Measurements from ENCODE around the gene ADNP. TPM values are rescaled to one million over a fixed set of nuclear protein-coding genes. Genes with fewer than 3 reads are reported as not detected.

Gene ADNP
- total RNA-seq, 1 experiment from 2014 or later, result 13.8 TPM

DNA sequence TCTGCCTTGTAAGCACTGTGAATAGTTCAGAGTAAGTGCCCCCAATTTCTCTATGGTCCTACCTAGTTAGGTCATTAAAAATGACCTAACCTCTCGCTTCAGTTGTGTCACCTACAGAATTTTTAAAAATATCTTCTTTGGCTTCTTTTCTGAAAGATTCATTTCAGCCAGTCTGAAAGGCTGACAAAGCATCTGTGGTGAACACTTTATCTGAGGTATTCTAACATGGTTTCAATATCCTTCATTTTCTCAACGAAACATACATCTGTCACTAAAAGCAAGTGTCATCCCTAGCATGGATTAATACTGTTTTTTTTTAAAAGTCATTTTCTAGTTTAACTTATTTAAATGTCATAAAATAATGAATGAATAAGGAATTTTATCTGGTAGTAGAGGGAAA, 22.0 kb upstream of the ADNP start:
- Histone ChIP-seq H3K4me3 (no peak overlapping the region), H3K27me3 (no peaks in the 10 kb centered on the region), H3K36me3 (peaks cover 70% of the 10 kb centered on the region), H3K9me3 (no peaks in the 10 kb centered on the region)
- DNase-seq, result no peak

DNA sequence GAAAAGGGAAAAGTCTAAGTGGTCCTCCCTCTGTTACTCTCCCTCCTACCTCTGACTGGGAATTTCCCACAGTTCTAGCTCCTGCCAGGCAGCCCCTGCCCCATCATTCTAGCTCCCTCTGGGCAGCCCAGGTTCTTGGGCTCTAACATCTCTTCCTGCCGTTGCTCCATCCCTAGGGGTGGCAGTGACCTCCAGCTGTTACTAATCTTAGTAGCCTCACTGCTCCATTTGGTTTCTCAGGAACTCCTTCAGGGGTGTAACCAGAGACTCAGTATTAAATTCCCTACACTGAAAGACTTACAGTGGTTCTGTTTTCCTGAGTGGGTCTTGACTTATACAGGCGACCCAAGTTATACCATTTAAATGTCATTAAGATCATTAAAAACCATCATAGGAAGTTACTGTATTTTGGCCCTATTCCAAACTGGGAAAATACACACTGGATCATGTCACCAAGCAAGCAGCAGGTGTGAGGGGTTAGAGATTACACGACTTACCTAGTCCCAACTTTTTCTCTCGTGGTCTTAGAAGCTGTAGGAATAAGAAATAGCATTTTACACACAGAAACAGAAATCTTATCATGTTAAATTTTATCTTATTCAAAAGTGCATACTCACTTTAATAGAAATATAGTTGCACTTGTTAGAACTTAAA, 17.0 kb upstream of the ADNP start:
- Histone ChIP-seq H3K9me3 (no peaks in the 10 kb centered on the region), H3K36me3 (peaks cover 90% of the 10 kb centered on the region), H3K27me3 (no peaks in the 10 kb centered on the region), H3K4me3 (no peak overlapping the region)
- no peak for DNase-seq

DNA sequence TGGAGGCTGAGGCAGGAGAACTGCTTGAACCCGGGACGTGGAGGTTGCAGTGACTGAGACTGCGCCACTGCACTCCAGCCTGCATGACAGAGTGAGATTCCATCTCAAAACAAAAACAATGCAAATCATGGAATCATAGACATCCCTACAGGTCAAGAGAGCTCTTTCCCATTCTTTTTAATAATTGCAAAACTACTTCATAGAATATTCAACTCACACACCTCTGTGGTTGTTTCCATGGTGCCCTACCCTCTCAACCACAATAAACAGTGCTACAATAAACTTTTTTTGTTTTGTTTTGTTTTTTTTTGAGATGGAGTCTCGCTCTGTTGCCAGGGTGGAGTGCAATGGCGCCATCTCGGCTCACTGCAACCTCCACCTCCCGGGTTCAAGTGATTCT, 11.8 kb upstream of the ADNP start:
- Histone ChIP-seq H3K36me3 (peaks cover 85% of the 10 kb centered on the region), H3K4me3 (no peak overlapping the region), H3K9me3 (no peaks in the 10 kb centered on the region), H3K27me3 (no peaks in the 10 kb centered on the region)
- DNase-seq, result no peak

DNA sequence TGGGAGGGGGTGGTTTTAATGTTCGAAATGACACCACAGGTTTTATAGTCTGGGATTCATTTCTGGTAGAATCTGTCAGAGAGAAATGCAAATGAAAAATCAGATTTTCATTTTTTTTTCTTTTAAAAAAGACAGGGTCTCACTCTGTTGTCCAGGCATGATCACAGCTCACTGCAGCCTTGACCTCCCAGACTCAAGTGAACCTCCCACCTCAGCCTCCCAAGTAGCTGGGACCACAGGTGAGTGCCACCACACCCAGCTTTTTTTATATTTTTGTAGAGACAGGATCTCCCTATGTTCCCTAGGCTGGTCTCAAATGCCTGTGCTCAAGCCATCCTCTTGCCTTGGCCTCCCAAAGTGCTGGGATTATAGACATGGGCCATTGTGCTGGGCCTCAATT, 2.4 kb upstream of the ADNP start:
- H3K27me3 ChIP-seq, result no peaks in the 10 kb centered on the region
- peaks cover 69% of the 10 kb centered on the region for H3K36me3 ChIP-seq
- H3K4me3 ChIP-seq, result no peak overlapping the region
- no peak for DNase-seq
- H3K9me3 ChIP-seq, result no peaks in the 10 kb centered on the region

DNA sequence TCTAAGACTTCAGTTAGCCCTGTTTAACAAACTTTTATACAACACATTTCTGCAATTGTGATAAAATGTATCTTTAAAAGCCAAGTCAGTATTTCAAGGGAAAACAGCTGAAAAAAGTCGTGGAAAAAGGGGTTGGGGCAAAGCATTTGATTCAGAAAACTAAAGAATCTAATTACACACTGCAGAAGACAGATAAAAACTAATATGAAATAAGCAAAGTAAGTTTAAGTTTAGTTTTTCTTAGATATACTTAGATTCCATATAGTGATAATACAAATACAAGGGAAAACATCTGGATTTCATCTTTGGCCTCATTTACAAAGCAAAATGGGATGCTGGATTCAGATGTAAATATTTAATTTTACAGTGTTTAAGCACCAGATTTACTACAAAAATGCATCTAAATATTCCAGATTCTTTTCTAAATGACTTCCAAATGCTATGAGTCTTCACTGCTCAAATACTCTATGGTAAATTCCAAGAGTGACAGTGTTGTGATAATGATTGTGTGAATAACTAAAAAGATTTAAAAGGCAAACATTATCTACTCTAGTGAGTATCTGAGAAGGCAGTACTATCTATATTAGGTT, 1.5 kb upstream of the ADNP start:
- H3K27me3 ChIP-seq, result no peaks in the 10 kb centered on the region
- H3K36me3 ChIP-seq, result peaks cover 72% of the 10 kb centered on the region
- H3K9me3 ChIP-seq, result no peaks in the 10 kb centered on the region
- no peak overlapping the region for H3K4me3 ChIP-seq
- no peak for DNase-seq

DNA sequence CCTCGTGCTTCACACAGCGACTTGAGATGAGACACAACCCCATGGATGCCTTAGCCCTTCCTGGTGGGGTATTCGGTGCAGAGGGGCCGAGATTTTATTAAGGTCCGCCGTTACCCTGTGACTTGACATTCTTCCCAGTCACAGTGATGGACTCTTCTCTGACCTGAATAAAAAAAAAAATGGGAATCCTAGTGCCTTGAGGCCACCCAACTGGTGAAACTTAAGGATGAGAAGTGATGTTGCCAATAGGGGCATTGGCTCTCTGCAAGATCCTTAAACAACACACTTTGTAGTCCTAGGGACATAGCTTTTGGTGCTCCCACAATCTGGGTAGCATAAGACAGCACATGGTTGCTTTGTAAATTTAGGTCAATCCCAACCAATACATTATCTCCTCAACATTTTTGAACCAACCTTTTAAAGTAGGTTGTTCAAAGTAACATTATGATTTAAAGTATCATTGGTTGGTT, 814 bp upstream of the ADNP start:
- Histone ChIP-seq H3K27me3 (no peaks in the 10 kb centered on the region), H3K9me3 (no peaks in the 10 kb centered on the region), H3K36me3 (peaks cover 78% of the 10 kb centered on the region), H3K4me3 (peak overlapping the region; percentile 53)
- no peak for DNase-seq

DNA sequence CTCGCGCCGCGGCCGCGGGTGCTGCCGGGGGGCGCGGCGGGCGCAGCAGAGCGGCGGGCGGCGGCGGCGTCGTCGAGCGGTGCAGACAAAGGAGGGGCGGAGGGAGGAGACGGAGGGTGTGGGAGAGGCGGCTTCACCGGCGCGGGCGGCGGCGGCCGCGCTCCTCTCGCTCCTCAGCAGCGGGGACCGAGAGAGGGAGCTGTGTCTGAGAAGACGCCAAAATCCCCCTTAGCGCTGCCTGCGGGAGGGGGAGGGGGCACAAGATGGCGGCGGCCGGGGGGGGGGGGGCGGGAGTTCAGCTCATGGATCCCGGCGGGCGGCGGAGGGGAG, 296 bp downstream of the ADNP start:
- H3K9me3 ChIP-seq, result no peaks in the 10 kb centered on the region
- peaks cover 78% of the 10 kb centered on the region for H3K36me3 ChIP-seq
- no peak for DNase-seq
- peak overlapping the region; percentile 53 for H3K4me3 ChIP-seq
- H3K27me3 ChIP-seq, result no peaks in the 10 kb centered on the region

DNA sequence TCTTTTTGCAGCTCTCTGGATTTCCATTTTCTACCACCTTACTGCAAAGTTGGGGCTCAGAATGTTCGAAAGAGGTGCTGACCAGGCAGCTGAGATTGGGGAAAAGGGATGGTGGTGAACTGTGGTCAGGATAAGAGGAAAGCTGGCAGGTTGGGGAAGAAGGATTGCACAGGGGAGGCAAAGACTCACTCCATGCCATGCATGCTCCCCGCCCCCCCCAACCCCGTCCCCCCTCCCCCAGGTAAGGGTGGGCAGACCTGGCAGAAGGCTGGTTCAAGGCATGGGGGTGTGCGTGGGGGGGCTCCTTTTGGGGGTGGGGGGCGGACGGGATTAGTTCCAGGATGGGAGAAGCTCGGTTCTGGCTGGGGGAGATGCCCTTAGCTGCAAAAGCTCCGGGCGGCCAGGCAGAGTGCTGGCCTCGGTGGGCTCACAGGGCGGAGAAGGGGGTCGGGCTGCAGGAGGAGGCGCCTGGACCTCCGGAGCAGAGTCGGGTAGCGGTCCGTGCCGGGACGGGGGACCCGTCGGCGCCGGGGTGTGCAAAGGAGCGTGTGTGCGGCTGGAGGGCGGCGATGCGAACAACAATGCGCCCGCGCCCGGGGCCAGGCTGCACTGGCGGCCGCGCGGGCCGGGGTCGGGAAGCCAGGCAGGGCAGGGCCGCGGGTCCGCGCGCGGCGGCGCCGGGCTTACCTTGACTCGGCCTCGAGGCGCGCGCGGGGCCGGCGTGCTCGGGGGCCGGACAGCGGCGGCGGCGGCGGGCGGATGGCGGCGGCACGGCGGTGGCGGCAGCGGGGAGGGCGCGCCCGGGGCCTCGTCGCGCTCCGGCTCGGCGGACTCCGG, 880 bp downstream of the ADNP start:
- DNase-seq, result peak; percentile 19
- H3K9me3 ChIP-seq, result no peaks in the 10 kb centered on the region
- peak overlapping the region; percentile 68 for H3K4me3 ChIP-seq
- no peaks in the 10 kb centered on the region for H3K27me3 ChIP-seq
- peaks cover 78% of the 10 kb centered on the region for H3K36me3 ChIP-seq

DNA sequence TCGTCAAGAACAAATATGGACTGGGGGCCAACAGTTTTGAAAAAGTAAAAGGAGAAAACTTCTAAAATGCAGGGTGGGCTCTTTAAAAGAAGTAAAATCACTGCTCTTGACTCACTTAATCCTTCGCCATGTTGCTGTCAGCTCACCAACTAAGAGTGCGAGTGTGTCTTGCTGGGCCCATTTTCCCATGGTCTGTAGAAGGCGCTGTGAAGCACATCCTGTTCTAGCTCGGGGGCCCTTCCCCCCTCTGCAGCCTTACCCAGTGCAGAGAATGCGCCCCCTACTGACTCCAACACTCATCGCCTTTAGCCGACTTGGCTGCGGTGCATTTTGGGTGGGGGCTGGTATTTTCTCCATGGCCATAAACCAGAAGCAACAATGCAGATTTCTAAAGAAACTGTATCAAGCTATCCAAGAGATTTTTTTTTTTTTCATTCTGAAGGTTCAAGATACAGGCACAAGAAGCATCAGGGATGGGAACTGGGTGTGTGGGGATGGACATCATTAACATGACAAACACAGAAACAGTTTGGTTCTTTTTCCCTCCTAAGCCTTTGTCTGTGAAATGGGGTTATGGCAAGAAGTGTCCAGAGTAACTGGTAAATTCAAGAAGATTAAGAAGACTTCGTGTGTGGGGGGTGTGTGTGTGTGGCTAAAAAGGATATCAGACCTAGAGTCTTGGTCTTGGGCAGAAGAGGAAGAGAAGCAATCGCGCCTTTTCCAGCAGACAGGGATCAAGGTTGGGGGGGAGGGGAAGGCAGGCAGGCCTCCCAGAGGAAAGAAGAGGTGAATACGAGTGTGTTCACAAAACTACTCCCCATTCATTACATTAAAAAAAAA, 1.7 kb downstream of the ADNP start:
- no peaks in the 10 kb centered on the region for H3K9me3 ChIP-seq
- peaks cover 78% of the 10 kb centered on the region for H3K36me3 ChIP-seq
- no peaks in the 10 kb centered on the region for H3K27me3 ChIP-seq
- H3K4me3 ChIP-seq, result peak overlapping the region; percentile 68
- peak; percentile 95 for DNase-seq

DNA sequence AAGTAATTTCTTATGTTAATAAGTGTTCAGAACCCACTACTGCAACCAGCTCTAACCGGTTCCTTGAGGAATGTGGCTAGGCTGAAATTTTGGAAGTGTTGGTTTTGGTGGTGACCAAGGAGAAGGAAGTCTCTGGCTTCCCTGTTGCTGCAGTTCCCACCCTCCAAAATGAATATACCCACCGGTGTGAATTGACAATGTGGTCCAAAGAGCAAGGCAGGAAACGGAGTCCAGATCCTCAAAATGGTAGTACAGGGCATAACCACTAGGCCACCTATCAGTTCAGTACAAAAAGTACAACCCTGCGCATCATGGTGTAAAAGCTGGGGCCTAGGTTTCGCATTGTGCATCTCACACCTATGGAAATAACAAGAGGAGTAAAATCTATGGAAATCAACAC, 2.8 kb downstream of the ADNP start:
- Histone ChIP-seq H3K9me3 (no peaks in the 10 kb centered on the region), H3K27me3 (no peaks in the 10 kb centered on the region), H3K36me3 (peaks cover 78% of the 10 kb centered on the region), H3K4me3 (peak overlapping the region; percentile 68)
- no peak for DNase-seq

DNA sequence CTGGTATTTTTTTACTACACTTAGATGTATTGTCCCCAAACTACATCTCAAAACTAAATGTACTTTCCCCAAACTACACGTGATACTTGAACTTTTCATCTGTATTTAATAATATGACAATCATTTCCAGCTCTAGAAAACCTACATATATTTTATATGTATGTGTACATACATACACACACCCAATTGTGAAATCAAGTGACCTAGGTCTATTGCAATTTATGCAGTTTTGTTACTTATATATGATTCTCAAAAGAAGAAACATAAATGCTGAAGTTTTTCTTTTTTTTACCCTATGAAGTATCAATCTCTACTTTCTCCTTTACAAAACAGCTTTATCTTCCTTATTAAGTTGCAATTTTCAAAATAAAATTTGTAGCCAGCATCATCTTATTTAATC, 4.7 kb downstream of the ADNP start:
- no peak for DNase-seq
- H3K36me3 ChIP-seq, result peaks cover 73% of the 10 kb centered on the region
- H3K27me3 ChIP-seq, result no peaks in the 10 kb centered on the region
- no peak overlapping the region for H3K4me3 ChIP-seq
- no peaks in the 10 kb centered on the region for H3K9me3 ChIP-seq

DNA sequence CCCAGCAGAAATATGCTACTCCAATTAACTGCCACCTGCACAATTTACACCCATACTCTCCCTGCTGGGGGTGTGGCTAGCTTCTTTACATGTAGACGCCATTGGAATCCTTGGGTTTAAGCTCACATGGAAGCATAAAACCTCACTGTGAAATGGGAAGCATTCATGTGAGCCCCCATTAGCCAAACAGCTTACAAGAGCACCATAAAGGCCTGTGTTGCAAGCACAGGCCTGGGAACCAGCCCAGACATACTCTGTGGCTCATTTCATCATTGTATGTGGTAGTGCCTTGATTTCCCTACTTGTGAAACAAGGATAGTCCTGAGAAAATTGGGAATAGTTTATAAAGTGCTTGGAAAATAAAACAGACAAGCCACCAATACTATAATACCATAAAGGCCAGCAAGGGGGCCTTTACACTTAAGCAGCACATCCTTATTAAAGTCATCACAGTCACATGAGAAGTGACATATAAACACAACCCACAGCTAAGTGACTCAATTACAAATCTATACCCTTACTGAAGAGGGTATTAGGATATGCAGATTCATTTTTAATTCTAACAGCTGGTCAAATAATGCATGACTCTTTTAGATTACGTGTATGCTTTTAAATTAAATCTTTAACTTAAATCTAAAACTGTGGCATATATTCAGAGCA, 6.8 kb downstream of the ADNP start:
- no peak overlapping the region for H3K4me3 ChIP-seq
- no peaks in the 10 kb centered on the region for H3K9me3 ChIP-seq
- peaks cover 77% of the 10 kb centered on the region for H3K36me3 ChIP-seq
- H3K27me3 ChIP-seq, result no peaks in the 10 kb centered on the region
- no peak for DNase-seq

DNA sequence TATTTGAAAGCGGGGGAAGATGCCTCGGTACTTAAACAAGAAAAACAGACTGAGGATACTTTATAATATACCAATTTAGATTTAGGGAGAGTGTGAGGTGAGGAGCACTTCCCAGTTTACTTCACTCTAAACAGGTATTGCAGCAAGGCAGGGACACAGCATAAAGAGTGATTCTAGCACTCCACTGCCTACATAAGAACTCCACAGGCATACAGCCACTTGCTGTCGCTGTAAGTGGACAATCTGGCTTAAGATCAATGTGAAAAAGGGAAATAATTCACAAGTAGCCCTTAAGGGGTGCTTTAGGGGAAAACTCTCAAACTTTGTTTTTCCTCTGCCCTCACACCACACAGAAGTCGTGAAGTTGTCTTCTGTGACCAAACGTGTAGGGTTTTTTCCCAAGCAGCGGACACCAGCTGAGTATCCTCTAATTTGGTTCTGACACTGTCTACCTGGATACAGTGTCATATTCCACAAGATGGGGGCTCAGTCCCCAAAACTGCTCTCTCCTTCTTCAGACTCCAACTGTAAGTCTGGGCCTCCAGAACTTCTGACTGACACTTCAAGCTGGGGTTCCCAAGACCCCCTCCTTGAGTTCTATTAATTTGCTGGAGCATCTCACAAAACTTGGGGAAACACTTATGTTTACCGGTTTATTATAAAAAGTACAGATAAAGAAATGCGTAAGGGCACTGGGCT, 9.3 kb downstream of the ADNP start:
- H3K36me3 ChIP-seq, result peaks cover 73% of the 10 kb centered on the region

DNA sequence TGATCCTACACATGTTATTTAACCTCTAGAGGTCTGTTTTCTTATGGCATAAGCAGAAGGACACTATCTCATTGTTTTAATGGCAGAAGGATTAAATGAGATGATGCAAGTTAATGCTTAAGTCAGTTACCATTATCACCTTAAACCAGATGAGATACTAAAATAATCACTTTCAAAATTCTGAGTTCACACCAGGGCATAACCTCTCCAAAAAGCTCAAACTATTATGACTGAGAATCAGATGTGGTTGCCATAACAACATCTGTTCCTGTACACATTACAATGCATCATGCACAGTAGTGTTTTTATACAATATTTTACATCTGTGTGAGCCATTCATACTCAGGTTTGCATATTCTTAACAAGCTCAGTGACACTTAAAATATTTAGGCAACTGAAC, 10.2 kb downstream of the ADNP start:
- Histone ChIP-seq H3K36me3 (peaks cover 72% of the 10 kb centered on the region), H3K27me3 (no peaks in the 10 kb centered on the region), H3K4me3 (no peak overlapping the region), H3K9me3 (no peaks in the 10 kb centered on the region)
- DNase-seq, result no peak

More for the DNA sequence above, 9.3 kb downstream of the ADNP start:
- H3K9me3 ChIP-seq, result no peaks in the 10 kb centered on the region
- no peaks in the 10 kb centered on the region for H3K27me3 ChIP-seq
- DNase-seq, result no peak
- H3K4me3 ChIP-seq, result no peak overlapping the region

DNA sequence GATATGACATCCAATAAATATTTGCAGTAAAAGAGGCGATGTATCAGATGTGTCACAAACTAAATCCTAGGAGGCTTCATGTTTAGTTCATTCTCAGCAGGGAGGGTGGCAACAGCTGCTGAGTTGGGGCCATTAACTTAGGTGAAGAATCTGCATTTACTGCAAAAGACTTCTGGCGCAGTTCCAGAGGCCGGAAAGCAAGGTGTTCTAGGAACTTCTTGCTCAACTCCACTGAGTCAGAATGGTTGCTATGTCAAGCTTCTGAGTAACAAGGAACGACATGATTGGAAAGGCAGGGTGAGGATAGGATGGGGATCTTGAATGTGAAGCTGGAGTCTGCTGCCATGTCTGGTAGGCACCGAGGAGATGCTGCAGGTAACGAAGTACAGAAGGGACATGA, 11.7 kb downstream of the ADNP start:
- H3K4me3 ChIP-seq, result no peak overlapping the region
- H3K27me3 ChIP-seq, result no peaks in the 10 kb centered on the region
- no peaks in the 10 kb centered on the region for H3K9me3 ChIP-seq
- peaks cover 57% of the 10 kb centered on the region for H3K36me3 ChIP-seq
- DNase-seq, result peak; percentile 56

DNA sequence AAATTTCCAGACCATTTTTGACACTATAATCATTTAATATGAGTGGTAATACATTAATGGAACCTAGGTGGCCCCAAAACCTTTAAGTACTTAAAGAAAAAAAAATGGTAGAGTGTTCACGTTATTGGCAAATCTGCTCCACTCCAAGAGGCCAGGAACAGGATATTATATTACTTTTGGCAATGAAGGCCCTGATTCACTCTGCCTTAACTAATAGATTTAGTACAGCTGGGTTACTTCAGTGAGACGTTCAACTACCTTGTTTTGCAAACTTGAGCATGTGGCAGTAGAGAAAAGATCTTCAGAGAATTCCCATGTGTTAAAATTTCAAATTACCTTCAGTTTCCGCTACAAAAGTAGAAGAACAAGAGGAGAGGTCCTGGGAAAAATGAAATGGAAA, 12.8 kb downstream of the ADNP start:
- Histone ChIP-seq H3K27me3 (no peaks in the 10 kb centered on the region), H3K9me3 (no peaks in the 10 kb centered on the region), H3K36me3 (peaks cover 51% of the 10 kb centered on the region), H3K4me3 (no peak overlapping the region)
- no peak for DNase-seq

Measured in MG63 (cell line).